ENCODE results near the gene IRF9. TPM values are rescaled to one million over a fixed set of nuclear protein-coding genes. Genes with fewer than 3 reads are reported as not detected.

IRF9 gene
- total and polyA plus RNA-seq, 2 of the 13 experiments (the other 11 are each of a cell fraction or from before 2014, with no cell fraction given), result 14.9 to 49.7 TPM

DNA sequence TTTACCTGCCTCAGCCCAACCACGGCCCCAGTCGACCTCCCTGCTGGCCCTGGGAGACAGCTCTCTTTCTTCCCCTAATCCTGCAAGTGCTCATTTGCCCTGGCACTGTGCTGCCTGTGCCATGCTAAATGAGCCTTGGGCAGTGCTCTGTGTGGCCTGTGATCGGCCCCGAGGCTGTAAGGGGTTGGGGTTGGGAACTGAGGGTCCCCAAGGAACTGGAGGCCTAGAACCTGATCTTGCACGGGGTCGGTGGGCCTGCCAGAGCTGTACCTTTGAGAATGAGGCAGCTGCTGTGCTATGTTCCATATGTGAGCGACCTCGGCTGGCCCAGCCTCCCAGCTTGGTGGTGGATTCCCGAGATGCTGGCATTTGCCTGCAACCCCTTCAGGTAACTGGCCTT, 11.0 kb upstream of the IRF9 start:
- no TSS peak for BruUV-seq (replicated peaks)
- peaks cover 0 to 3% of the 10 kb centered on the region in 2 experiments; a peak in 1 of 5 replicates for H3K27me3 ChIP-seq (ENCODE audit: control insufficient read depth in 1 of 2, insufficient read depth in 2 of 2, low read length in 2 of 2)
- intact Hi-C loops (cut with micrococcal nuclease; ENCODE audit: unreplicated experiment), result no loop called here
- H3K9ac ChIP-seq (ENCODE audit: insufficient read depth, low read depth, low read length), result no peak overlapping the region
- no peak overlapping the region for H2AFZ ChIP-seq (ENCODE audit: low read length)
- FAIRE-seq (no peak), DNase-seq (ENCODE audit: low spot score) (no peak), ATAC-seq (no peak)
- no peaks in the 10 kb centered on the region for H3K9me3 ChIP-seq (ENCODE audit: low read length)
- in situ Hi-C loops (cut with HindIII; ENCODE audit: extremely low pct_ligation_motif_present, low pct_unique_long_range_greater_than_20kb), result no loop called here
- no peak for TF ChIP-seq ATF4 (CRISPR knock-in tag; IDR thresholded peaks at IDR 0.05)
- no peak for TF ChIP-seq ZSCAN22 (CRISPR knock-in tag; IDR thresholded peaks at IDR 0.05)
- TF ChIP-seq ELF3 (CRISPR knock-in tag; IDR thresholded peaks at IDR 0.05), result no peak
- TF ChIP-seq, protein P1, sequence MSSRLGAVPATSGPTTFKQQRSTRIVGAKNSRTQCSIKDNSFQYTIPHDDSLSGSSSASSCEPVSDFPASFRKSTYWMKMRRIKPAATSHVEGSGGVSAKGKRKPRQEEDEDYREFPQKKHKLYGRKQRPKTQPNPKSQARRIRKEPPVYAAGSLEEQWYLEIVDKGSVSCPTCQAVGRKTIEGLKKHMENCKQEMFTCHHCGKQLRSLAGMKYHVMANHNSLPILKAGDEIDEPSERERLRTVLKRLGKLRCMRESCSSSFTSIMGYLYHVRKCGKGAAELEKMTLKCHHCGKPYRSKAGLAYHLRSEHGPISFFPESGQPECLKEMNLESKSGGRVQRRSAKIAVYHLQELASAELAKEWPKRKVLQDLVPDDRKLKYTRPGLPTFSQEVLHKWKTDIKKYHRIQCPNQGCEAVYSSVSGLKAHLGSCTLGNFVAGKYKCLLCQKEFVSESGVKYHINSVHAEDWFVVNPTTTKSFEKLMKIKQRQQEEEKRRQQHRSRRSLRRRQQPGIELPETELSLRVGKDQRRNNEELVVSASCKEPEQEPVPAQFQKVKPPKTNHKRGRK (CRISPR knock-in tag; IDR thresholded peaks at IDR 0.05), result no peak
- peak; percentile 9; the same call in 1 of the 2 replicates for TF ChIP-seq HCFC1 (IDR thresholded peaks at IDR 0.05; ENCODE audit: low read depth, low read length)
- TF ChIP-seq ZNF768 (CRISPR knock-in tag; IDR thresholded peaks at IDR 0.05), result peak; percentile 27; the same call in 1 of the 2 replicates
- TF ChIP-seq, protein P2, sequence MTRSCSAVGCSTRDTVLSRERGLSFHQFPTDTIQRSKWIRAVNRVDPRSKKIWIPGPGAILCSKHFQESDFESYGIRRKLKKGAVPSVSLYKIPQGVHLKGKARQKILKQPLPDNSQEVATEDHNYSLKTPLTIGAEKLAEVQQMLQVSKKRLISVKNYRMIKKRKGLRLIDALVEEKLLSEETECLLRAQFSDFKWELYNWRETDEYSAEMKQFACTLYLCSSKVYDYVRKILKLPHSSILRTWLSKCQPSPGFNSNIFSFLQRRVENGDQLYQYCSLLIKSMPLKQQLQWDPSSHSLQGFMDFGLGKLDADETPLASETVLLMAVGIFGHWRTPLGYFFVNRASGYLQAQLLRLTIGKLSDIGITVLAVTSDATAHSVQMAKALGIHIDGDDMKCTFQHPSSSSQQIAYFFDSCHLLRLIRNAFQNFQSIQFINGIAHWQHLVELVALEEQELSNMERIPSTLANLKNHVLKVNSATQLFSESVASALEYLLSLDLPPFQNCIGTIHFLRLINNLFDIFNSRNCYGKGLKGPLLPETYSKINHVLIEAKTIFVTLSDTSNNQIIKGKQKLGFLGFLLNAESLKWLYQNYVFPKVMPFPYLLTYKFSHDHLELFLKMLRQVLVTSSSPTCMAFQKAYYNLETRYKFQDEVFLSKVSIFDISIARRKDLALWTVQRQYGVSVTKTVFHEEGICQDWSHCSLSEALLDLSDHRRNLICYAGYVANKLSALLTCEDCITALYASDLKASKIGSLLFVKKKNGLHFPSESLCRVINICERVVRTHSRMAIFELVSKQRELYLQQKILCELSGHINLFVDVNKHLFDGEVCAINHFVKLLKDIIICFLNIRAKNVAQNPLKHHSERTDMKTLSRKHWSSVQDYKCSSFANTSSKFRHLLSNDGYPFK (CRISPR knock-in tag; IDR thresholded peaks at IDR 0.05; ENCODE audit: borderline replicate concordance), result 0 out of 2 replicates have a peak, but pooled peaks have one; percentile 10
- no peak for TF ChIP-seq NR3C1 (CRISPR knock-in tag; IDR thresholded peaks at IDR 0.05)
- TF ChIP-seq, protein P3, sequence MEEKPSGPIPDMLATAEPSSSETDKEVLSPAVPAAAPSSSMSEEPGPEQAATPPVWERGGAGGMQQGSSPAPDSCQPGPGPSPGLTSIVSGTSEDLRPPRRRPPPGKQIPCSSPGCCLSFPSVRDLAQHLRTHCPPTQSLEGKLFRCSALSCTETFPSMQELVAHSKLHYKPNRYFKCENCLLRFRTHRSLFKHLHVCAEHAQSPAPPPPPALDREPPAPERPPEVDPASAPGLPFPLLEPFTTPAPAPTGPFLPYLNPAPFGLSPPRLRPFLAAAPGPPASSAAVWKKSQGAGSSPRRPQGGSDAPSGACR (CRISPR knock-in tag; IDR thresholded peaks at IDR 0.05), result no peak
- TF ChIP-seq, protein P4, sequence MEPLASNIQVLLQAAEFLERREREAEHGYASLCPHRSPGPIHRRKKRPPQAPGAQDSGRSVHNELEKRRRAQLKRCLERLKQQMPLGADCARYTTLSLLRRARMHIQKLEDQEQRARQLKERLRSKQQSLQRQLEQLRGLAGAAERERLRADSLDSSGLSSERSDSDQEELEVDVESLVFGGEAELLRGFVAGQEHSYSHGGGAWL (CRISPR knock-in tag; IDR thresholded peaks at IDR 0.05), result no peak
- no peak for TF ChIP-seq RBM39 (IDR thresholded peaks at IDR 0.05; ENCODE audit: low read depth, low read length, poor library complexity, severe bottlenecking)
- TF ChIP-seq CHD2 (IDR thresholded peaks at IDR 0.05; ENCODE audit: low read depth, low read length), result 0 out of 2 replicates have a peak, but pooled peaks have one; percentile 25
- 0 out of 2 replicates have a peak, but pooled peaks have one; percentile 17 for TF ChIP-seq RBFOX2 (IDR thresholded peaks at IDR 0.05; ENCODE audit: low read depth, low read length)
- TF ChIP-seq AGO2 (optimal IDR thresholded peaks at IDR 0.05; ENCODE audit: low read depth, low read length), result peak; percentile 65
- TF ChIP-seq SMAD9 (CRISPR knock-in tag; IDR thresholded peaks at IDR 0.05), result no peak
- TF ChIP-seq ZNF337 (CRISPR knock-in tag; IDR thresholded peaks at IDR 0.05; ENCODE audit: borderline replicate concordance, low read depth), result no peak
- CTCF ChIA-PET (ENCODE audit: low intra/inter-chr PET ratio, low total read pairs), result no interaction called here
- H3K36me3 ChIP-seq (replicated peaks in 1 of 2; ENCODE audit: control insufficient read depth in 1 of 2, insufficient read depth in 2 of 2, low read length in 2 of 2), result peaks cover 36 to 44% of the 10 kb centered on the region in 2 experiments
- WGBS (ENCODE audit: low lambda C conversion rate), result 96% methylated on average over 9 of the region's 9 CpGs
- POLR2A ChIA-PET, result interaction anchor here (1.0 to 8.5 kb wide), 4 partner anchors 9 to 55 kb away, joined by 3 to 233 read pairs (median 102); partner anchors contain the start of genes DCAF11, EMC9, IRF9 and NRL
- peaks cover 34% of the 10 kb centered on the region for H3K79me2 ChIP-seq (ENCODE audit: insufficient read depth, low read length)
- peaks cover 31% of the 10 kb centered on the region for H3K4me1 ChIP-seq (ENCODE audit: insufficient read depth, low read length)
- no peak overlapping the region for H3K27ac ChIP-seq (ENCODE audit: extremely low read length, insufficient read depth, low read length)
- no peak overlapping the region for H3K4me3 ChIP-seq (replicated peaks in 1 of 3; ENCODE audit: insufficient read depth in 1 of 3, low read depth in 2 of 3, low read length in 3 of 3)
- H4K20me1 ChIP-seq (ENCODE audit: insufficient read depth, low read length), result peaks cover 7% of the 10 kb centered on the region
- H3K4me2 ChIP-seq (ENCODE audit: low read depth, low read length), result no peak overlapping the region

All from HepG2 (cell line).